ENCODE measurements around the gene BCL7B. TPM values are rescaled to one million over a fixed set of nuclear protein-coding genes. Genes with fewer than 3 reads are reported as not detected.
"Not testable (repeated sequence)": the region's sequence is repeated elsewhere in the genome, so short reads cannot be mapped to it uniquely, and the experiment has no call there.

The BCL7B gene
- total RNA-seq, 3 donors from 2014 or later, result 29.6 to 93.0 (median 40.6) TPM

DNA sequence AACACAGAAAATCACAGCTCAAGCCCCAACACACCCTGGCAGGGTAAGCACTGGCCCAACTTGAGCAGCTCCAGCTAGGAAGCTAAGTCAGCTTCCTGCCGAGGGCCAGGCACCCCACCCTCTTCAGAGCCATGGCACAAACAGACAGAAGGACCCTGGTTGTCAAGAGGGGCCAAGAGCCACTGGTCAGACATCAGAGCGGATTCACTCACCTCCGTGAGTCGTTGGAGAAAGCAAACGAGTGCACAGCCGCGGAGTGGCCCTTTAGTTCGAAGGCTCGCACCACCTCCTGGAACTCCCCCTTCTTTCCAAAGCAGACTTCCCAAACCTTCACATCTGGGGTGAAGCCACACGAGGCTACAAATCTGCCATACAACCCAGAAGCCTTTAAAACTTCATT, 13.5 kb upstream of the BCL7B start:
- H3K4me3 ChIP-seq, result no peak overlapping the region
- intact Hi-C loops (cut with DNase I; ENCODE audit: low total_unique reads), result no loop called here

DNA sequence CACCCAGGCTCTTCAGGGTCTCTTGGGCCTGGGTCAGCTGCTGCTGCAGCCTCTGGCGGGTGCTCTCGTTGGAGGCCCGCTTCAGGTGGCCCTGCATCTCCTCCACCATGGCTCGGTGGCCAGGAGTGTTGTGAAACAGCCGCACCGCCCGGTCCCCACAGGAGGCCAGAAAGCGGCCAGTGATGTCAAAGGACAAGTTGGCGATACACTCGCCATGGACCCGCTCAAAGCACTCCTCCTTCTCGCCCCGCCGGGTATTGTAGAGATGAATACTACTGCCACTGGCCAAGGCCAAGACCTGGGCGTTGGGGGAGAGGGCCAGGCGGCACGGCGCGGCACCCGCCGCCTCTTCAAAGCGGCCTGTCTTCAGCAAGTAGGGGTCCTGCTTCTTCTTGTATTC, 13.0 kb upstream of the BCL7B start:
- intact Hi-C loops (cut with DNase I; ENCODE audit: low total_unique reads), result no loop called here
- DNase-seq (ENCODE audit: low spot score in 2 of 2), result no peak
- Histone ChIP-seq H3K36me3 (peaks cover 20% of the 10 kb centered on the region), H3K4me3 (no peak overlapping the region), H3K27ac (no peak overlapping the region), H3K9me3 (no peaks in the 10 kb centered on the region), H3K27me3 (no peaks in the 10 kb centered on the region), H3K4me1 (no peaks in the 10 kb centered on the region)
- no peak for TF ChIP-seq POLR2AphosphoS5 (IDR thresholded peaks at IDR 0.05)
- no peak for TF ChIP-seq POLR2A (IDR thresholded peaks at IDR 0.05)
- TF ChIP-seq CTCF (IDR thresholded peaks at IDR 0.05), result no peak

More for the DNA sequence above, 13.5 kb upstream of the BCL7B start:
- Histone ChIP-seq H3K4me1 (no peaks in the 10 kb centered on the region), H3K27me3 (no peaks in the 10 kb centered on the region), H3K9me3 (no peaks in the 10 kb centered on the region), H3K27ac (no peak overlapping the region), H3K36me3 (peaks cover 20% of the 10 kb centered on the region)
- DNase-seq (ENCODE audit: low spot score in 2 of 2), result no peak
- TF ChIP-seq CTCF (IDR thresholded peaks at IDR 0.05) (no peak), POLR2A (IDR thresholded peaks at IDR 0.05) (no peak), POLR2AphosphoS5 (IDR thresholded peaks at IDR 0.05) (no peak)

DNA sequence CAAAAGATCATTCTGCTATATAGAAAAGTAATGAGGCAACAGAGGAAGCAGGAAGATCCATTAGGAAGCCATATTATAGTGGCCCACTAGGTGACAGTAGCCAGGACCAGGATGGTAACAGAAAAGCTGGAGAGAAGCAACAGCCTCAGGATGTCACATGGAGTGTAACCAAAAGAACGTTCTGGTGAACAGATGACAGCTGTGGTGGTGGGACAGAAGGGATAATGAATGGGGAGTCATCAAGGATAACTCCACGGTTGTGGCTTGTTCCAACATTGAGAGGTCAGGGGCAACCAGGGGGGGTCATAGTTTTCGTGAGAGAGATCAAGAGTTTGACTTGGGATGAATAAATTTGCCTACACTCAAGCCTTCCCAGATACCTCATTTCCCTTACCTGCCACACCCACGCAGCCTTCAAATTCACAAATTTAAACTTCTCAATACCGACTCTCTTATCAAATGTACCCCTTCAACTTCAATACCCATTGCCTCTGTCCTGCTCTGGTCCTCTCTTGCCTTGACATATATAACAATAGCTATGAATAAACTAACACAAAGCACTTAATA, 11.6 kb upstream of the BCL7B start:
- Histone ChIP-seq H3K36me3 (peaks cover 18% of the 10 kb centered on the region), H3K9me3 (no peaks in the 10 kb centered on the region), H3K4me3 (no peak overlapping the region), H3K27me3 (no peaks in the 10 kb centered on the region), H3K4me1 (no peaks in the 10 kb centered on the region), H3K27ac (no peak overlapping the region)
- no peak for DNase-seq (ENCODE audit: low spot score in 2 of 2)
- TF ChIP-seq POLR2AphosphoS5 (IDR thresholded peaks at IDR 0.05) (no peak), POLR2A (IDR thresholded peaks at IDR 0.05) (no peak), CTCF (IDR thresholded peaks at IDR 0.05) (no peak)
- intact Hi-C loops (cut with DNase I; ENCODE audit: low total_unique reads), result no loop called here

- H3K36me3 ChIP-seq, result peaks cover 8% of the 10 kb centered on the region
- H3K27ac ChIP-seq, result no peak overlapping the region
- H3K9me3 ChIP-seq, result no peaks in the 10 kb centered on the region
- H3K27me3 ChIP-seq, result no peaks in the 10 kb centered on the region
- intact Hi-C loops (cut with DNase I; ENCODE audit: low total_unique reads), result no loop called here
- TF ChIP-seq POLR2A (IDR thresholded peaks at IDR 0.05) (no peak), POLR2AphosphoS5 (IDR thresholded peaks at IDR 0.05) (peak in 2 of 3 donors; percentile 39 to 42), CTCF (IDR thresholded peaks at IDR 0.05) (no peak)
- H3K4me3 ChIP-seq, result no peak overlapping the region
- DNase-seq (ENCODE audit: low spot score in 2 of 2), result peak; percentile 49 to 62
- no peaks in the 10 kb centered on the region for H3K4me1 ChIP-seq
These were observed 10.6 kb upstream of the BCL7B start for GRCh38 chr7:73567846-73568685.

DNA sequence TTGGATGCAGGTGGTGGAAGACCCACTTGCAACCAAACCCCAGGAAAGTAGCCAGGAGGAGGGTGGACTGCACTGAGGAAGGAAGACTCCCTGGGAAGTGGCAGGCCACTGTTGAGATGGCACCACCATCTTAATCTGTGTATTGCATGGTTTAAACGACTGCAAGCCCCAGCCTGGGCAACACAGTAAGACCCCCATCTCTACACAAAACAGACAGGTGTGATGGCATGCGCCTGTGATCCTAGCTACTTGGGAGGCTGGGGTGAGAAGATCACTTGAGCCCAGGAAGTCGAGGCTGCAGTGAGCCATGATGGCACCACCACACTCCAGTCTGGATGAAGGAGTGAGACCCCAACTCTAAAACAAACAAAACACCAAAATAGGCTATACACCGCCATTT, 9.7 kb upstream of the BCL7B start:
- intact Hi-C loops (cut with DNase I; ENCODE audit: low total_unique reads), result no loop called here
- Histone ChIP-seq H3K36me3 (no peaks in the 10 kb centered on the region), H3K9me3 (no peaks in the 10 kb centered on the region), H3K4me1 (no peaks in the 10 kb centered on the region), H3K27ac (no peak overlapping the region), H3K4me3 (no peak overlapping the region), H3K27me3 (no peaks in the 10 kb centered on the region)
- no peak for DNase-seq (ENCODE audit: low spot score in 2 of 2)
- TF ChIP-seq POLR2AphosphoS5 (IDR thresholded peaks at IDR 0.05) (no peak), CTCF (IDR thresholded peaks at IDR 0.05) (no peak), POLR2A (IDR thresholded peaks at IDR 0.05) (no peak)

- DNase-seq (ENCODE audit: low spot score in 2 of 2); H3K27me3 ChIP-seq; H3K9me3 ChIP-seq; intact Hi-C loops (cut with DNase I; ENCODE audit: low total_unique reads); H3K4me1 ChIP-seq; H3K36me3 ChIP-seq: not testable (repeated sequence)
- Histone ChIP-seq H3K4me3 (peak overlapping the region in 2 of 3 donors; percentile 14 to 45), H3K27ac (peak overlapping the region in 1 of 2 donors; percentile 21)
These were observed 8.9 kb upstream of the BCL7B start for GRCh38 chr7:73566431-73566830.

Measured in breast epithelium (tissue), 4 donors.